Nephron progenitor cell (in vitro differentiated cells): ENCODE results near the gene SLFN13.

Source experiments
- DNase-seq: peaks from one replicate; pipeline ENCODE4 v3.0.0; 2021
- H3K27ac Mint-ChIP-seq: 2 replicates; pipeline ENCODE4 v1.8.0; 2021; ENCODE audit warnings: mild to moderate bottlenecking, moderate library complexity, mixed read lengths
- H3K27me3 Mint-ChIP-seq: 2 replicates; pipeline ENCODE4 v1.8.0; 2021; ENCODE audit warnings: mild to moderate bottlenecking, low read depth, mixed read lengths; ENCODE audit not compliant: poor library complexity
- H3K36me3 Mint-ChIP-seq: 2 replicates; pipeline ENCODE4 v1.8.0; 2021; ENCODE audit warnings: low read depth, mixed read lengths
- H3K4me1 Mint-ChIP-seq: 2 replicates; pipeline ENCODE4 v1.8.0; 2021; ENCODE audit warnings: mixed read lengths
- H3K4me3 Mint-ChIP-seq: 2 replicates; pipeline ENCODE4 v1.8.0; 2021; ENCODE audit warnings: mild to moderate bottlenecking, moderate library complexity, mixed read lengths
- H3K9me3 Mint-ChIP-seq: 2 replicates; pipeline ENCODE4 v1.8.0; 2021; ENCODE audit warnings: mild to moderate bottlenecking, moderate library complexity, mixed read lengths
- TF ChIP-seq, protein P1 (sequence below): fragments of 200-600 bp; sonication (generic); IDR thresholded peaks from 2 replicates; pipeline ENCODE4 v1.5.0; 2021; ENCODE audit warnings: antibody characterized with exemption

The SLFN13 gene

DNA sequence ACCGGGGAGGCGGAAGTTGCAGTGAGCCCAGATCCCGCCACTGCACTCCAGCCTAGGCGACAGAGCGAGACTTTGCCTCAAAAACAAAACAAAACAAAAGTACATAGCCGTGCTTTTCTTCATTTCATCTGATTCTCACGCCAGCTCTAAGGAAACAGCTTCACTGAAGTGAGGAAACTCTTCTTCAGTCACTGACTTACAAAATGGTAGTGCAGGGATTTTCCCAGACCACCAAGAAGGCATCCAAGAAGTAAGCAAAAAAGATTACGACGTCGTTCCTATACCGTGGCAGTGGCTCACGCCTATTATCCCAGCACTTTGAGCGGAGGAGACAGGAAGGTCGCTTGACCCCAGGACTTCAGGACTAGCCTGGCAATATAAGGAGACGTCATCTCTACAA lies 40.4 kb upstream of the SLFN13 start:
- Mint-ChIP-seq H3K36me3 (no peaks in the 10 kb centered on the region), H3K9me3 (peaks cover 22% of the 10 kb centered on the region), H3K27ac (no peak overlapping the region), H3K27me3 (peaks cover 100% of the 10 kb centered on the region), H3K4me3 (no peak overlapping the region), H3K4me1 (no peaks in the 10 kb centered on the region)
- TF ChIP-seq, protein P1, sequence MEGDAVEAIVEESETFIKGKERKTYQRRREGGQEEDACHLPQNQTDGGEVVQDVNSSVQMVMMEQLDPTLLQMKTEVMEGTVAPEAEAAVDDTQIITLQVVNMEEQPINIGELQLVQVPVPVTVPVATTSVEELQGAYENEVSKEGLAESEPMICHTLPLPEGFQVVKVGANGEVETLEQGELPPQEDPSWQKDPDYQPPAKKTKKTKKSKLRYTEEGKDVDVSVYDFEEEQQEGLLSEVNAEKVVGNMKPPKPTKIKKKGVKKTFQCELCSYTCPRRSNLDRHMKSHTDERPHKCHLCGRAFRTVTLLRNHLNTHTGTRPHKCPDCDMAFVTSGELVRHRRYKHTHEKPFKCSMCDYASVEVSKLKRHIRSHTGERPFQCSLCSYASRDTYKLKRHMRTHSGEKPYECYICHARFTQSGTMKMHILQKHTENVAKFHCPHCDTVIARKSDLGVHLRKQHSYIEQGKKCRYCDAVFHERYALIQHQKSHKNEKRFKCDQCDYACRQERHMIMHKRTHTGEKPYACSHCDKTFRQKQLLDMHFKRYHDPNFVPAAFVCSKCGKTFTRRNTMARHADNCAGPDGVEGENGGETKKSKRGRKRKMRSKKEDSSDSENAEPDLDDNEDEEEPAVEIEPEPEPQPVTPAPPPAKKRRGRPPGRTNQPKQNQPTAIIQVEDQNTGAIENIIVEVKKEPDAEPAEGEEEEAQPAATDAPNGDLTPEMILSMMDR = no peak
- no peak for DNase-seq

DNA sequence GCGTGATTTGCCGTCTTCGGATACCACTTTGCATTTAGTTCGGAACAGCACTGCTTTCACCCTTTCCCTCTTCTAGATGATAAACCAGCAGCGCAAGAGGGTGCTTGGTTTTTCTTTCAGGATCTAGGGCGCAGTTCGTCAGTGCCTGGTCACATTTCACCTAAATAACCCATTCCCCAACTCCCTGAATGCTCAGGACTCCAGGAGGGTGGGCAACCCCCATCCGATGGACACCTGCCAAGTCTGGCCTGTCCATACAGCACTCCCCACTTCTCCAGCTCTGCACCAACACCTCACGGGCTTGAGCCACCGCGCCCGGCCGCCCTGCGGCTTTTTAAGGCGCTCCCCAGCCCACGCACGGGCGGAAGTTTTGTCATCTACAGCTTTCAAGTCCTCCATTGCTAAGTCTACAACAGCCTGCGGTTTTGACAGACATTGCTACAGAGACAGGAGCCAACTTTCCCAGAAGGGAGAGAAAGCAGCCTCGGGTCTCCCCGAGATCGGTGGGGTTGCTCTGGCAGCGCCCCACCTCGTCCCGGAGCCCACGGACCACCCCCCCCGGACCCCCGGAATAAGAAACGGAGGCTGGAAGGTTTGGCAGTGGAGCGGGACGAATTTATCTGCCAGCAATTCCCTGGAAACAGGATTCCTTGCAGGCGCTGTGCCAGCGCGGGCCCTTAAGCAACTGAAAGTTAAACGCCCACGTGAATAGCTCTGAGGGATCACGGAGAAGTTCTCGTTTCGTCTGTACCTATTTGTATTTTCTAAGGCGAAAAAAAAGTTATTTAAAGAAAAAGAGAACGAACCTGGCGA lies 38.6 kb upstream of the SLFN13 start:
- DNase-seq = no peak
- H3K4me1 Mint-ChIP-seq = no peaks in the 10 kb centered on the region
- no peak overlapping the region for H3K27ac Mint-ChIP-seq
- H3K27me3 Mint-ChIP-seq = peaks cover 100% of the 10 kb centered on the region
- no peaks in the 10 kb centered on the region for H3K36me3 Mint-ChIP-seq
- TF ChIP-seq, protein P1 = no peak
- H3K9me3 Mint-ChIP-seq = peaks cover 22% of the 10 kb centered on the region
- peak overlapping the region; percentile 42 for H3K4me3 Mint-ChIP-seq

DNA sequence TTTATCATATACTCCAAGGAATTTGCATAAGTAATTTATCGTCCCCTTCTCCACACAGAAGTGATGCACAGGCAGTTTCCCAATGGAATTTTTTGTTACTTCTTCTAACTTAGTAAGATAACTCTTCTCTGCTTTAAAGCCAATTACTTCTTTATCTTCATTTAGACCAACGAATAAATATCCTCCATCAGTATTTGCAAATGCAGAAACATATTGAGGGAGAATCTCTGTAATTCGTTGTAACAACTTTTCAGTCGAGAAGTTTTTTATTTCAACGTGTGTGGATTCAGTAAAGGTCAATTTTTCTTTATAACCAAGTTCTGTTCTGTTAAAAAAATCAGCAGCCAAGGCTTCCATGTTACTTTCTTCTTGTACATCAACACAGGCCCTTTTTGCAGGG lies 30.7 kb upstream of the SLFN13 start:
- Mint-ChIP-seq H3K27ac (no peak overlapping the region), H3K27me3 (peaks cover 91% of the 10 kb centered on the region), H3K9me3 (no peaks in the 10 kb centered on the region), H3K4me1 (no peaks in the 10 kb centered on the region), H3K36me3 (no peaks in the 10 kb centered on the region), H3K4me3 (no peak overlapping the region)
- TF ChIP-seq, protein P1 = no peak
- DNase-seq = no peak

DNA sequence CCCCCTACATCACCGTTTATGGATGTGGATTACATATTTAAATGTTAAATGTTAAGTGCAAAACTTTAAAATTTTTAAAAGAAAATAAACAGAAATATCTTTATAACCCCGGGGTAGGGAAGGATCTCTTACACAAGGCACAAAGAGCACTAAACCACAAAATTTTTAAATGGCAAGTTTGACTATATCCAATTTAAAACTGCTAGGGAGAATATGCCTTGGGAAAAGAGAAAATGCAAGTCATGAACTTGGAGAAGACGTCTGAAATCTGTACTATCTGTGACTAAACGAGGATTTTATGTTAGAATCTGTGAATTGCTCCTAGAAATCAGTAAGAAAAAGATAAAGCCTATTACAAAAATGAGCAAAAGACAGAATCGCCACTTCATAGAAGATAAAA lies 28.7 kb upstream of the SLFN13 start:
- no peak overlapping the region for H3K27ac Mint-ChIP-seq
- H3K4me3 Mint-ChIP-seq = no peak overlapping the region
- peaks cover 87% of the 10 kb centered on the region for H3K27me3 Mint-ChIP-seq
- TF ChIP-seq, protein P1 = no peak
- H3K4me1 Mint-ChIP-seq = no peaks in the 10 kb centered on the region
- no peaks in the 10 kb centered on the region for H3K36me3 Mint-ChIP-seq
- no peak for DNase-seq
- peaks cover 7% of the 10 kb centered on the region for H3K9me3 Mint-ChIP-seq

DNA sequence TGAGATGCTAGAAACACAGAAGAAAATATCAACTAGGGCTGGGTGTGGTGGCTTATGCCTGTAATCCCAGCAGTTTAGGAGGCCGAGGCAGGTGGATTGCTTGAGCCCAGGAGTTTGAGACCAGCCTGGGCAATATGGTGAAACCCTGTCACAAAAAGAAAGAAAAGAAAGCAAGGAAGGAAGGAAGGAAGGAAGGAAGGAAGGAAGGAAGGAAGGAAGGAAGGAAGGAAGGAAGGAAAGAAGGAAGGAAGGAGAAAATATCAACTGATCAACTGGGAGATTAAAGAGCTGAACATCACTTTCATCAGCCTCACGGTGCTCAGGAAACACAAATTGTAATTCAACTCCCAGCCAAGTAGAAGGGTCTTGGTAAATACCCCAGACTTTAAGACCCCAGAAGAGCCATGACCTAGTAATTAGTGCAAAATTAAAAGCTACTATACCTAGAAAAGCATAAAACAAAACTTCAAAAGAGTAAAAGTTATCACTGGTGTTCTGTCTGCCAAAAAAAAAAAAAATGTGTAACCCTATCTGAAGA lies 27.8 kb upstream of the SLFN13 start:
- no peaks in the 10 kb centered on the region for H3K4me1 Mint-ChIP-seq
- TF ChIP-seq, protein P1 = no peak
- no peak for DNase-seq
- peaks cover 81% of the 10 kb centered on the region for H3K27me3 Mint-ChIP-seq
- peaks cover 9% of the 10 kb centered on the region for H3K9me3 Mint-ChIP-seq
- H3K4me3 Mint-ChIP-seq = no peak overlapping the region
- no peak overlapping the region for H3K27ac Mint-ChIP-seq
- H3K36me3 Mint-ChIP-seq = no peaks in the 10 kb centered on the region

DNA sequence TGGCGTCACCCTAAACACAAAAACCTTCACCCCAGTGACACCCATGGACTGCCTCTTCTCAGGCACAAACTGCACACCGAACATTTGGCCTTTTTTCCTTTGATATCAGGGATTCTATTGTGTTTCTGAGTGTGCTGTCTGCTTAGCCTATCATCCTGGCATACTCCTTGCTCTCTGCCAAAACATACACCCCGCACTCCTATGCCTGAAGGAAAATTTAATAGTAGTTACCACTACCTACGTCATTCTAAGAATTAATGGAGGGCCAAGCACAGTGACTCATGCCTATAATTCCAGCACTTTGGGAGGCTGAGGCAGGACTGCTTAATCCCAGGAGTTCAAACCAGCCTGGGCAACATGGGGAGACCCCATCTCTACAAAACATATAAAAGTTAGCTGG lies 19.9 kb upstream of the SLFN13 start:
- TF ChIP-seq, protein P1 = no peak
- Mint-ChIP-seq H3K9me3 (peaks cover 9% of the 10 kb centered on the region), H3K27ac (no peak overlapping the region), H3K36me3 (no peaks in the 10 kb centered on the region), H3K4me3 (no peak overlapping the region), H3K27me3 (peaks cover 43% of the 10 kb centered on the region), H3K4me1 (no peaks in the 10 kb centered on the region)
- no peak for DNase-seq
